Prostate gland (tissue), 2 donors: Measurements from ENCODE around the gene SOX8.

Experiments used
- POLR2A ChIP-seq: fragments of 450-650 bp; IDR thresholded peaks from one replicate; pipeline ENCODE4 v1.6.1; 2016; ENCODE audit warnings: antibody characterized with exemption, mild to moderate bottlenecking
- TF ChIP-seq, protein P1 (sequence below), 4 experiments: fragments of 200-600 bp in 2 of 4; fragments of 450-650 bp in 2 of 4; sonication (generic) in 2 of 4; IDR thresholded peaks; 1 replicate in 3 of 4; 2 replicates in 1 of 4; pipeline ENCODE4 v1.5.1; 2016 to 2019; ENCODE audit warnings: antibody characterized with exemption in 4 of 4, mild to moderate bottlenecking in 2 of 4, moderate library complexity in 2 of 4

- TF ChIP-seq, protein P1, sequence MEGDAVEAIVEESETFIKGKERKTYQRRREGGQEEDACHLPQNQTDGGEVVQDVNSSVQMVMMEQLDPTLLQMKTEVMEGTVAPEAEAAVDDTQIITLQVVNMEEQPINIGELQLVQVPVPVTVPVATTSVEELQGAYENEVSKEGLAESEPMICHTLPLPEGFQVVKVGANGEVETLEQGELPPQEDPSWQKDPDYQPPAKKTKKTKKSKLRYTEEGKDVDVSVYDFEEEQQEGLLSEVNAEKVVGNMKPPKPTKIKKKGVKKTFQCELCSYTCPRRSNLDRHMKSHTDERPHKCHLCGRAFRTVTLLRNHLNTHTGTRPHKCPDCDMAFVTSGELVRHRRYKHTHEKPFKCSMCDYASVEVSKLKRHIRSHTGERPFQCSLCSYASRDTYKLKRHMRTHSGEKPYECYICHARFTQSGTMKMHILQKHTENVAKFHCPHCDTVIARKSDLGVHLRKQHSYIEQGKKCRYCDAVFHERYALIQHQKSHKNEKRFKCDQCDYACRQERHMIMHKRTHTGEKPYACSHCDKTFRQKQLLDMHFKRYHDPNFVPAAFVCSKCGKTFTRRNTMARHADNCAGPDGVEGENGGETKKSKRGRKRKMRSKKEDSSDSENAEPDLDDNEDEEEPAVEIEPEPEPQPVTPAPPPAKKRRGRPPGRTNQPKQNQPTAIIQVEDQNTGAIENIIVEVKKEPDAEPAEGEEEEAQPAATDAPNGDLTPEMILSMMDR (IDR thresholded peaks at IDR 0.05), result no peak
- no peak for TF ChIP-seq POLR2A
Observed at GRCh38 chr16:966505-966904, 15.1 kb upstream of the SOX8 start.
